ENCODE results near the gene CORO7.

- no peak for TF ChIP-seq POLR2A (IDR thresholded peaks at IDR 0.05)
- TF ChIP-seq CTCF (IDR thresholded peaks at IDR 0.05 in 8 of 11, conservative IDR thresholded peaks at IDR 0.05 in 3 of 11), result no peak
- no peak for TF ChIP-seq POLR2AphosphoS5 (IDR thresholded peaks at IDR 0.05)
Observed at GRCh38 chr16:4359914-4360313, 56.5 kb downstream of the CORO7 start.
